ENCODE measurements around the gene ATG2B. TPM values are rescaled to one million over a fixed set of nuclear protein-coding genes. Genes with fewer than 3 reads are reported as not detected.
A peak's percentile ranks its signal among the peaks of the same experiment; 100 is the strongest.

The ATG2B gene
- total RNA-seq, 5 donors from 2014 or later (not counting 1 experiment from before 2014, with no cell fraction given) = 27.7 to 37.3 (median 31.5) TPM

DNA sequence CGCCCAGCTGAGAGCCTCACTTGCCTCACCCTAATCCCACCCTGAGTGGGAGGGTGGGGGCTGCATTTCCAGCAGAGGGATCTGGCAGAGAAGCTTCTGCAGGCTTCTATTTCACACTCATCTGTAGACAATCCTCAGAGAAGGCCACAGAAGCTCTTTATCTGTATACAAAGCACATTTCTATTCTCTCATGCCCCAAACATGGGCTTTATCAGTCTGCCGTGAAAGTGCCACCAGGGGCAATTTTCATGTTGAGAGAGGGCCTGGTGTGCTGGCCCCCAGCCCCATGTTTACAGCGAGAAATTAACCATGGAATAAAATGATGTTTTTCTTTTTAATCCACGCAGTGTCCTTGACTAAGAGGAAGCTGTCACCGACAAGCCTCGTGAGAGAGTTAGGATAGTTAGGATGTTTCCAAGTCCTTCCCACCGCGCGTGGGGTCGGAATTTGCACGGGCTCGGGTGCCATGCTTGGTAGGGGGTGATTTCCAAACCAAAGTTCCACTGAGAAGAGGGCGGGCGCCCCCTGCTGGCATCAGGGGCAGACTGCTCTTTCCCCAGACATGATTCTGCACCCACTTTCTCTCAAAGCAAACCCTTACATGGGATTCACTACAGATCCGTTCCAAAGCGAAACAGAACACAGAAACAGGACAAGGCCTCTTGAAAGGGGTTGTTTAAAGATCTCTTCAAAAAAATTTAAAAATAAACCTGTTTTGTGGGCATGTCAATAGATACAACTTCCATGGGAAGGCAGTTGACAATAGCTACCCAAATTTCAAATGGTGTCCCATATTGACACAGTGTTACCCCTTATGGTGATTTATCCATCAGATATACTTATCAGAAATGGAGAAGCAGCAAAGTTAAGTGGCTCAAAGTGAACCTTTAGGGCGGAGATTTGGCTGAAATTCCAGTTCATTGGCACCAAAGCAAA lies 87.7 kb downstream of the ATG2B start:
- Histone ChIP-seq H3K36me3 (ENCODE audit: control insufficient read depth in 2 of 2, extremely low read depth in 1 of 2, insufficient read depth in 1 of 2, low read length in 1 of 2) (no peaks in the 10 kb centered on the region), H3K4me1 (ENCODE audit: control insufficient read depth in 1 of 2, extremely low read depth in 1 of 2, insufficient read depth in 2 of 2, low read length in 2 of 2) (peaks cover 0 to 3% of the 10 kb centered on the region in 2 experiments), H3K9me3 (no peaks in the 10 kb centered on the region), H3K27ac (ENCODE audit: low read length) (no peak overlapping the region), H3K4me3 (ENCODE audit: control insufficient read depth in 1 of 2, extremely low read depth in 1 of 2, low read length in 1 of 2) (no peak overlapping the region), H3K27me3 (replicated peaks in 1 of 2; ENCODE audit: control insufficient read depth in 2 of 2, extremely low read depth in 1 of 2, insufficient read depth in 2 of 2, low read length in 1 of 2) (no peaks in the 10 kb centered on the region)
- ChIA-PET POLR2A (no interaction called here), CTCF (interaction anchor here (1.3 to 3.3 kb wide), 5 partner anchors 173 to 180 kb away, joined by 3 to 13 read pairs (median 4); no protein-coding TSS in a partner anchor)
- ATAC-seq (replicated peaks in 1 of 4) (peak in 2 of 4 experiments; percentile 26 to 57), DNase-seq (peak; percentile 23 to 79 (median 57))
- peaks cover 14% of the 10 kb centered on the region for H3K36me3 Mint-ChIP-seq
- H3K4me3 Mint-ChIP-seq = no peak overlapping the region
- H3K27me3 Mint-ChIP-seq = no peaks in the 10 kb centered on the region
- H3K9me3 Mint-ChIP-seq = peaks cover 4 to 12% (median 8%) of the 10 kb centered on the region in 3 donors
- peaks cover 3 to 6% (median 4%) of the 10 kb centered on the region in 3 donors for H3K4me1 Mint-ChIP-seq
- no peak overlapping the region for H3K27ac Mint-ChIP-seq
- 31% methylated on average over 4 of the region's 17 CpGs for WGBS (ENCODE audit: insufficient coverage)

DNA sequence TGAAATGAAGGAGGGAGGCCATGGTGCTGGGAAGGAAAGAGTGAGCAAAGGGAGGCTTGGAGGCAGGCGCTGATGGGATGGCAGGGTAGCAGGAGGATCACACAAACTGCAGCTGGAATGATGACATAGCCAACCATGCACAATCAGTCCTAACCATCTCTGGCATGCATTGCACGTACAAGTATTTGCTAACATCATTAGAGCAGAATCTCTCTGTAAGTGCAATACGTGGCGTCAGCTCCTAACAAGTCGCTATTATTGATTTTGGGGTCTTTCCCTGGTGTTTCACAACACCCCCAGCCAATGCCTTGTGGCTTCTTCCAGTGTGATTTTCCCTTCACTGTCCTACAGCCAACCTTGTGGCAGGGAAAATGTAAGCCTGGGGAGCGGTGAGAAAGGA lies 88.6 kb downstream of the ATG2B start:
- POLR2A ChIA-PET = no interaction called here
- Histone ChIP-seq H3K9me3 (no peaks in the 10 kb centered on the region), H3K4me3 (ENCODE audit: control insufficient read depth in 1 of 2, extremely low read depth in 1 of 2, low read length in 1 of 2) (no peak overlapping the region), H3K4me1 (ENCODE audit: control insufficient read depth in 1 of 2, extremely low read depth in 1 of 2, insufficient read depth in 2 of 2, low read length in 2 of 2) (peaks cover 0 to 3% of the 10 kb centered on the region in 2 experiments), H3K27ac (ENCODE audit: low read length) (no peak overlapping the region), H3K27me3 (replicated peaks in 1 of 2; ENCODE audit: control insufficient read depth in 2 of 2, extremely low read depth in 1 of 2, insufficient read depth in 2 of 2, low read length in 1 of 2) (no peaks in the 10 kb centered on the region), H3K36me3 (ENCODE audit: control insufficient read depth in 2 of 2, extremely low read depth in 1 of 2, insufficient read depth in 1 of 2, low read length in 1 of 2) (no peaks in the 10 kb centered on the region)
- CTCF ChIA-PET = interaction anchor here (0.6 to 3.3 kb wide), 4 partner anchors 137 to 174 kb away, joined by 4 to 13 read pairs (median 8); no protein-coding TSS in a partner anchor
- Mint-ChIP-seq H3K9me3 (peaks cover 4 to 12% (median 8%) of the 10 kb centered on the region in 3 donors), H3K27ac (no peak overlapping the region), H3K36me3 (peaks cover 8% of the 10 kb centered on the region), H3K4me3 (no peak overlapping the region), H3K27me3 (no peaks in the 10 kb centered on the region), H3K4me1 (peaks cover 3 to 6% (median 4%) of the 10 kb centered on the region in 3 donors)
- 100% methylated on average over 1 of the region's 6 CpGs for WGBS (ENCODE audit: insufficient coverage)
- ATAC-seq (replicated peaks in 1 of 4) (no peak), DNase-seq (no peak)

DNA sequence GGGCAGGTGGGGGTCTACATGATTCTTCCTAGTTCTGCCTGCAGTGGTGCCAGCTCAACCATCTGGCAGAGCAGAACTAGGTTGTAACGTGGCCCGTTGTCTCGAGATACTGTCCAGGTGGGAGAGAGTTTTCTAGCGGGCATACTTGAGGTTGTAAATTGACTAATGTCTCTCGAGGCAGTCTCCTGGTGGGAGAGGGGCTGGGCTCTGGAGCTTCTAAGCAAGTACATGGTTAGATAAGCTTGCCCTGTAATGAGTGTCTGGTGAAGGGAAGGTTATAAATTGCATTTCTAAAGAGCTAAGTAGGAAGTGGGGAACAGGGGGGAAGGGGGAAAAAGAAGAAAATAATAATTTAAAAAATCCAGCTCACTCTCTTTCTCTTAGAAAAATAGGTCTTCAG lies 89.0 kb downstream of the ATG2B start:
- H3K27me3 Mint-ChIP-seq = no peaks in the 10 kb centered on the region
- peaks cover 3 to 6% (median 4%) of the 10 kb centered on the region in 3 donors for H3K4me1 Mint-ChIP-seq
- H3K27ac Mint-ChIP-seq = no peak overlapping the region
- H3K36me3 Mint-ChIP-seq = peaks cover 4% of the 10 kb centered on the region
- ChIA-PET CTCF (interaction anchor here (0.6 to 3.3 kb wide), 4 partner anchors 137 to 173 kb away, joined by 4 to 13 read pairs (median 8); no protein-coding TSS in a partner anchor), POLR2A (no interaction called here)
- no peak overlapping the region for H3K4me3 Mint-ChIP-seq
- peaks cover 0 to 2% of the 10 kb centered on the region in 2 experiments for H3K27me3 ChIP-seq (replicated peaks in 1 of 2; ENCODE audit: control insufficient read depth in 2 of 2, extremely low read depth in 1 of 2, insufficient read depth in 2 of 2, low read length in 1 of 2)
- H3K9me3 Mint-ChIP-seq = peaks cover 4 to 12% (median 8%) of the 10 kb centered on the region in 3 donors
- no peaks in the 10 kb centered on the region for H3K36me3 ChIP-seq (ENCODE audit: control insufficient read depth in 2 of 2, extremely low read depth in 1 of 2, insufficient read depth in 1 of 2, low read length in 1 of 2)
- ATAC-seq (replicated peaks in 1 of 4) = no peak
- no peak overlapping the region for H3K4me3 ChIP-seq (ENCODE audit: control insufficient read depth in 1 of 2, extremely low read depth in 1 of 2, low read length in 1 of 2)
- H3K4me1 ChIP-seq (ENCODE audit: control insufficient read depth in 1 of 2, extremely low read depth in 1 of 2, insufficient read depth in 2 of 2, low read length in 2 of 2) = peaks cover 0 to 3% of the 10 kb centered on the region in 2 experiments
- WGBS (ENCODE audit: insufficient coverage) = 86% methylated on average over 4 of the region's 5 CpGs
- H3K27ac ChIP-seq (ENCODE audit: low read length) = no peak overlapping the region
- no peak for DNase-seq
- H3K9me3 ChIP-seq = no peaks in the 10 kb centered on the region

DNA sequence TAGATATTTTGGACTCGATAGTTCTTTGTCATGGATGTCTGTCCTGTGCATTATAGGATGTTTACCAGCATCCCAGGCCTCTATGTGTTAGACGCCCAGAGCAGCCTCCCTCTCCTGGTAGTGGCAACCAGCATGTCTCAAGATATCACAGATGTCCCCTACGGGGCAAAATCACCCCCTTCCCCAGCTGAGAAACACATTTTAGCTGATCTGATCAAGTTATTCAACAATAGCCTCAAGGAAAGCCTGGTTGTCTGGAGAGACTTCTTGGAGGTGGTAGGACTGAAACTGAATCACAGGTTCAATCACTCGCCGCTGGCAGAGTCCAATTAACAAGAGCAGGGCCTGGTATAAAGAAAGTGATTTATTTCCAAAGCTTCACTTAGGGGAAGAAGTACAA lies 89.5 kb downstream of the ATG2B start:
- 94% methylated on average over 3 of the region's 5 CpGs for whole genome bisulfite sequencing (ENCODE audit: insufficient coverage)
- no peak for DNase-seq
- Mint-ChIP-seq H3K36me3 (peaks cover 2% of the 10 kb centered on the region), H3K27me3 (no peaks in the 10 kb centered on the region), H3K27ac (no peak overlapping the region), H3K4me3 (no peak overlapping the region), H3K9me3 (peaks cover 4 to 12% (median 8%) of the 10 kb centered on the region in 3 donors), H3K4me1 (peaks cover 3 to 6% (median 4%) of the 10 kb centered on the region in 3 donors)
- no peak overlapping the region for H3K27ac ChIP-seq (ENCODE audit: low read length)
- H3K9me3 ChIP-seq = no peaks in the 10 kb centered on the region
- no peak overlapping the region for H3K4me3 ChIP-seq (ENCODE audit: control insufficient read depth in 1 of 2, extremely low read depth in 1 of 2, low read length in 1 of 2)
- no peak for ATAC-seq (replicated peaks in 1 of 4)
- H3K36me3 ChIP-seq (ENCODE audit: control insufficient read depth in 2 of 2, extremely low read depth in 1 of 2, insufficient read depth in 1 of 2, low read length in 1 of 2) = no peaks in the 10 kb centered on the region
- H3K4me1 ChIP-seq (ENCODE audit: control insufficient read depth in 1 of 2, extremely low read depth in 1 of 2, insufficient read depth in 2 of 2, low read length in 2 of 2) = peaks cover 0 to 3% of the 10 kb centered on the region in 2 experiments
- ChIA-PET CTCF (interaction anchor here in 1 of 2 donors (1.4 to 2.4 kb wide), 2 partner anchors 171 to 173 kb away, joined by 4 to 12 read pairs; no protein-coding TSS in a partner anchor), POLR2A (no interaction called here)
- H3K27me3 ChIP-seq (replicated peaks in 1 of 2; ENCODE audit: control insufficient read depth in 2 of 2, extremely low read depth in 1 of 2, insufficient read depth in 2 of 2, low read length in 1 of 2) = peaks cover 0 to 7% of the 10 kb centered on the region in 2 experiments

DNA sequence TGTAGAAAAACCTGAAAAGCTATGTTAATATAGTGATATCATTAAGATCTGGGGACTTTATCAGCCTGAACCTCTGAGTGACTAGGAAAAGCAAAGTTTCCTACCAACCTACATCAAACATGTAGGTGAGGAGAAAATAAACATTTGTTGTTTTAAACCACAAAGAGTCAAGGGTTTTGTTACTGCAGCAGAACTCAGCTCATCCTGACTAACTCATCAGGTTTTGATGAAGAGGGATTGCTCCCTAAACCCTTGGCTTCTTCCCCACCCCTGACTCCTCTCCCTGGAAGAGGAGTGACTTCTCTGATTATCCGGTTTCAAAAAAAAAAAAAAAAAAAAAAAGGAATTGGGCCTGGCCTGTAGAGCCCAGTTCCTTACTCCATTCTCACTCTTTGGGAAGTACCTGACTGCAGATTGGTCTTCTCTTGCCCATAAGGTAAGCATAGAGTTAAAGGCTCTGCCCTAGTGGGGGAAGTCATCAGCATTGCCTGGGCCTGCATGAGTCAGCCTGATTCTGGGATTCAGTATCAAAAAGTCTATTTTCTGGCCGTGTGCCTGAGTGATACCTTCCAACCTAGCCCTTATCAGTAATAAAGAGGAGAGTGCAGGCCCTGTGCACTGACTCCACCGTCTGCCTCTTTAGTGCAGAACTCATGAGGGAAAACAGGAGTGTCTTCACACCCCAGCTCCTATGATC lies 90.2 kb downstream of the ATG2B start:
- H3K27ac Mint-ChIP-seq = no peak overlapping the region

DNA sequence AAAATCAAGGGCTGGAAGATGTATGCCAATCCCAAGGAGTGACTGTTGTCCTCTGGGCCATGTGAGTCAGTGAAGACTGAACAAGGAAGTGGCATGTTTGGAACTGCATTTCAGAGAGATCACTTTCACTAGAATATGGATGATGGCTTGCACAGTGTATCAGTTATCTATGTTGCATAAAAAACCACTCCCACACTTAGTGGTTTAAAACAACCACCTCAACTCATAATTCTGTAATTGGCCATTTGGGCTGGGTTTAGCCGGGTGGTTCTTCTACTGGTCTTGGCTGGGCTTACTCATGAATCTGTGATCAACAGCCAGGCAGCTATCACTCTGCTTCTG lies 91.7 kb downstream of the ATG2B start:
- Histone ChIP-seq H3K27ac (ENCODE audit: low read length) (no peak overlapping the region), H3K36me3 (ENCODE audit: control insufficient read depth in 2 of 2, extremely low read depth in 1 of 2, insufficient read depth in 1 of 2, low read length in 1 of 2) (no peaks in the 10 kb centered on the region), H3K4me3 (ENCODE audit: control insufficient read depth in 1 of 2, extremely low read depth in 1 of 2, low read length in 1 of 2) (no peak overlapping the region), H3K27me3 (replicated peaks in 1 of 2; ENCODE audit: control insufficient read depth in 2 of 2, extremely low read depth in 1 of 2, insufficient read depth in 2 of 2, low read length in 1 of 2) (peaks cover 0 to 17% of the 10 kb centered on the region in 2 experiments), H3K4me1 (ENCODE audit: control insufficient read depth in 1 of 2, extremely low read depth in 1 of 2, insufficient read depth in 2 of 2, low read length in 2 of 2) (peaks cover 0 to 3% of the 10 kb centered on the region in 2 experiments), H3K9me3 (no peaks in the 10 kb centered on the region)
- no peak for DNase-seq
- H3K4me1 Mint-ChIP-seq = peaks cover 3 to 6% (median 4%) of the 10 kb centered on the region in 3 donors
- POLR2A ChIA-PET = no interaction called here
- H3K4me3 Mint-ChIP-seq = no peak overlapping the region
- no peak for ATAC-seq (replicated peaks in 1 of 4)
- no peaks in the 10 kb centered on the region for H3K36me3 Mint-ChIP-seq
- WGBS (ENCODE audit: insufficient coverage) = 100% methylated on average over 1 of the region's 1 CpG
- CTCF ChIA-PET = no interaction called here
- H3K27ac Mint-ChIP-seq = no peak overlapping the region
- peaks cover 0 to 6% (median 2%) of the 10 kb centered on the region in 3 donors for H3K9me3 Mint-ChIP-seq
- H3K27me3 Mint-ChIP-seq = peaks cover 6% of the 10 kb centered on the region in 2 donors

More for the DNA sequence above, 90.2 kb downstream of the ATG2B start:
- no peaks in the 10 kb centered on the region for H3K36me3 ChIP-seq (ENCODE audit: control insufficient read depth in 2 of 2, extremely low read depth in 1 of 2, insufficient read depth in 1 of 2, low read length in 1 of 2)
- peaks cover 0 to 3% of the 10 kb centered on the region in 2 experiments for H3K4me1 ChIP-seq (ENCODE audit: control insufficient read depth in 1 of 2, extremely low read depth in 1 of 2, insufficient read depth in 2 of 2, low read length in 2 of 2)
- no peaks in the 10 kb centered on the region for H3K27me3 Mint-ChIP-seq
- peaks cover 3 to 9% (median 6%) of the 10 kb centered on the region in 3 donors for H3K9me3 Mint-ChIP-seq
- ChIA-PET POLR2A (no interaction called here), CTCF (interaction anchor here (0.7 kb wide), 3 partner anchors 21 to 914 kb away, joined by 3 to 7 read pairs (median 4); no protein-coding TSS in a partner anchor)
- DNase-seq (no peak), ATAC-seq (replicated peaks in 1 of 4) (no peak)
- peaks cover 3 to 6% (median 4%) of the 10 kb centered on the region in 3 donors for H3K4me1 Mint-ChIP-seq
- H3K4me3 Mint-ChIP-seq = no peak overlapping the region
- no CpG with 5 or more reads among the region's 3 CpGs for WGBS (ENCODE audit: insufficient coverage)
- H3K9me3 ChIP-seq = no peaks in the 10 kb centered on the region
- peaks cover 0 to 10% of the 10 kb centered on the region in 2 experiments for H3K27me3 ChIP-seq (replicated peaks in 1 of 2; ENCODE audit: control insufficient read depth in 2 of 2, extremely low read depth in 1 of 2, insufficient read depth in 2 of 2, low read length in 1 of 2)
- no peak overlapping the region for H3K27ac ChIP-seq (ENCODE audit: low read length)
- H3K36me3 Mint-ChIP-seq = no peaks in the 10 kb centered on the region
- H3K4me3 ChIP-seq (ENCODE audit: control insufficient read depth in 1 of 2, extremely low read depth in 1 of 2, low read length in 1 of 2) = no peak overlapping the region

Measured in T-cell (primary cell).